GM12891 (cell line): ENCODE measurements around the gene TMEM132D.

Experiments used
- PAX5 ChIP-seq: IDR thresholded peaks from 2 replicates; pipeline ENCODE4 v1.6.1; 2011; ENCODE audit warnings: low read length, moderate library complexity, mild to moderate bottlenecking; ENCODE audit not compliant: insufficient read depth, severe bottlenecking
- POLR2A ChIP-seq: IDR thresholded peaks from 2 replicates; pipeline ENCODE4 v1.6.1; 2011; ENCODE audit warnings: low read depth, low read length, control low read depth
- POLR2AphosphoS5 ChIP-seq: IDR thresholded peaks from 2 replicates; pipeline ENCODE4 v1.6.1; 2011; ENCODE audit warnings: low read depth, low read length, control low read depth
- TAF1 ChIP-seq: IDR thresholded peaks from 2 replicates; pipeline ENCODE4 v1.6.1; 2011; ENCODE audit warnings: low read depth, low read length, control low read depth

- TF ChIP-seq TAF1 (no peak), POLR2A (no peak), PAX5 (no peak), POLR2AphosphoS5 (no peak)
Measured at GRCh38 chr12:129325566-129325965, 578.3 kb downstream of the TMEM132D start.
